ENCODE results near the gene CDC14C. TPM values are rescaled to one million over a fixed set of nuclear protein-coding genes. Genes with fewer than 3 reads are reported as not detected.

Gene CDC14C
- total RNA-seq, 1 donor from 2014 or later, result not detected

DNA sequence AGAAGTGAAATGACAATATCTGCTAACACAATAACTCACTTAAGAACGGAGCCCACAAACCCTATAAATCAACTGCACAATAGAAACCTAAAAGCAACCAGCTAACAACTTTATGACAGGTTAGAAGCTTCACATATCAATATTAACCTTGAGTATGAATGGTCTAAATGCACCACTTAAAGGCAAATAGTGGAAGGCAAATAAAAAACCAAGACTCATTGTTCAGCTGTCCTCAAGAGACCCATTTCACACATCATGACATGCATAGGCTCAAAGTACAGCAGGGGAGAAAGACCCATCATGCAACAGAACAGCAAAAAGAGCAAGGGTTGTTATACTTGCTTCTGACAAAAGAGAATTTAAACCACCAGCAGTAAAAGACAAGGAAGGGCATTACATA, 46.8 kb downstream of the CDC14C start:
- DNase-seq (ENCODE audit: extremely low read depth, low read depth, low spot score), result no peak

DNA sequence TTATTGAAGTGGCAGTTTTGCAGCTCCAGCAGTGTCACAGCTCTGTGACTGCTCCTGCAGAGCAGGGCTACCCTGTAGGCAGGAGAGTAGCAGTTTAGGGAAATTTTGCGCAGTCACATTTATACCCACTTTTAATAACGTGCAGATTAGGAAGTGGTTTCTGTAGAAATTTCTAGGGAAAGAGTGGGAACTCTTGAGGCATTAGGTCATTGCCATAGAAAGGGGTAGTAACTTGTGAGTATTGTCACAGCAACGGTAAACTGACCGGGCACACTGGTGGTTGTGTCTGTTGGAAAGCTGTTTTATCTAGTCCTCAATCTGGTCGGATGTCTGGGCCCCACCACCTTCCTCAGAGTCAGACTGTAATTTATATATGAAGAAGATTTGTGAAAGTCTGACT, 51.9 kb downstream of the CDC14C start:
- no peak for DNase-seq (ENCODE audit: extremely low read depth, low read depth, low spot score)

DNA sequence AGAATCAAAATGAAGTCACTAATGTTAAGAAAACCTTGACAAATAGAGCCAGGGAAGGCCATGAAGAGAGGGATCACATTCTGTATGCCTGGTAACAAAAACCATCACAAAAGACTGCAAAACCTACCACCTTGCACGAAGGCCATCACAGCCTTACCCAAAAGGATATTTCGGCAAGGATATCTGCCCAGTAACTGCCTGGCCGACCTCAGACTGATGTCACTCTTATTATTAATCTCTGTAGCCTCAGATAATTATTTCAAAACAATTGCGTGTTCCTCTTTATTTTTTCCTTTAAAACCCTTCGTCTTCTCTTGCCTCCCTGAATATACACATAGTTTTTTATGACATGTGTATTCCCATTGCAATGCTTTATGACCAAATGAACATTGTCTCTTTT, 52.5 kb downstream of the CDC14C start:
- DNase-seq (ENCODE audit: extremely low read depth, low read depth, low spot score), result no peak

All from glomerular endothelial cell (primary cell).